Suprapubic skin (tissue), 4 donors: ENCODE measurements around the gene ABCC2. TPM values are rescaled to one million over a fixed set of nuclear protein-coding genes. Genes with fewer than 3 reads are reported as not detected.

ENCODE experiments used
- DNase-seq, 2 donors: peaks; one replicate each; pipeline ENCODE4 v3.0.0-alpha.2; 2019; ENCODE audit warnings: low spot score in 2 of 2
- H3K27ac ChIP-seq: fragments of 200-600 bp; sonication (generic); one replicate; pipeline ENCODE4 v1.5.1; 2019
- H3K27me3 ChIP-seq: fragments of 200-600 bp; sonication (generic); one replicate; pipeline ENCODE4 v1.5.1; 2019
- H3K36me3 ChIP-seq: fragments of 200-600 bp; sonication (generic); one replicate; pipeline ENCODE4 v1.5.1; 2019
- H3K4me1 ChIP-seq: fragments of 200-600 bp; sonication (generic); one replicate; pipeline ENCODE4 v1.5.1; 2019
- H3K4me3 ChIP-seq: fragments of 200-600 bp; sonication (generic); one replicate; pipeline ENCODE4 v1.5.1; 2019; ENCODE audit warnings: mild to moderate bottlenecking
- H3K9me3 ChIP-seq: fragments of 200-600 bp; sonication (generic); one replicate; pipeline ENCODE4 v1.5.1; 2019
- EP300 ChIP-seq: sonication (generic); formaldehyde crosslinking; IDR thresholded peaks from one replicate; pipeline ENCODE4 v1.6.1; 2017; ENCODE audit warnings: antibody characterized with exemption
- POLR2A ChIP-seq, 2 donors: fragments of 450-650 bp; IDR thresholded peaks; one replicate each; pipeline ENCODE4 v1.6.1; 2017; ENCODE audit warnings: antibody characterized with exemption in 2 of 2, mild to moderate bottlenecking in 2 of 2, moderate library complexity in 2 of 2
- POLR2AphosphoS5 ChIP-seq, 3 donors: sonication (generic); formaldehyde crosslinking; IDR thresholded peaks; one replicate each; pipeline ENCODE4 v1.6.1; 2017; ENCODE audit warnings: antibody characterized with exemption in 3 of 3
- WGBS: methylation state at CpG from one replicate; pipeline ENCODE4 v1.1.5; 2018; 5-methylcytosine and 5-hydroxymethylcytosine counted together
- total RNA-seq, 4 donors: library from RNA; depleted of rRNA; stranded (reverse); fragments of >200 nt; gene quantifications; one replicate each; pipeline ENCODE4 v1.1.0, GENCODE V29; 2016
- TF ChIP-seq, protein P1 (sequence below), 2 donors: fragments of 200-600 bp in 1 of 2; fragments of 450-650 bp in 1 of 2; sonication (generic) in 1 of 2; IDR thresholded peaks; one replicate each; pipeline ENCODE4 v1.5.1; 2016 to 2019; ENCODE audit warnings: antibody characterized with exemption in 2 of 2, mild to moderate bottlenecking in 1 of 2, moderate library complexity in 1 of 2

Gene ABCC2
- total RNA-seq, 4 donors from 2014 or later, result 1.4 to 4.4 (median 2.7) TPM

DNA sequence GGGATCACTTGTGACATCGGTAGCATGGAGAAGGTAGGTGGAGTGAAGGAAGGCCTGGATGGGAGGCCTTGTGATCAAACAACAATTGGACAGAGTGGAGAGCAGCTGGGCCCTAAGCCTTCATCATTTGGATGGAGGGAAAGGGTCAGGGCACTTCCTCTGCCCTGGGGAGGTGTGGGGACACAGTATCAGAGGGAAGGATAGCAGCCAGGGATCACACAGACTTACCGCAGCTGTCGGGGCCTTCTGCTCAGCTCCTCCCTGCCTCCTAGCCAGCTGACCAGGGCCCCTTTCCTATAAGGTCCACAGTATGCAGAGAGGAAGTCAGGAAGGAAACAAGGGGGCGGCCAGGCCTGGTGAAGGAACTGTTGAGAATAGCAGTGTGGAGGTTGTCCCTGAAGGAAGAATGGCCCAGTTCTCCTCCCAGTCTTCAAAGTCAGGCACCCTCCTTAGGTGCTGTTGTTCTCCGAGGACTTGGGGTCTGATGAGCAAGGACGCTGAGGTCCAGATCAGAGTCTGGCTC is 62.1 kb downstream of the ABCC2 start:
- Histone ChIP-seq H3K4me3 (no peak overlapping the region), H3K27ac (no peak overlapping the region), H3K9me3 (no peaks in the 10 kb centered on the region), H3K27me3 (no peaks in the 10 kb centered on the region), H3K4me1 (peaks cover 9% of the 10 kb centered on the region), H3K36me3 (no peaks in the 10 kb centered on the region)
- TF ChIP-seq, protein P1, sequence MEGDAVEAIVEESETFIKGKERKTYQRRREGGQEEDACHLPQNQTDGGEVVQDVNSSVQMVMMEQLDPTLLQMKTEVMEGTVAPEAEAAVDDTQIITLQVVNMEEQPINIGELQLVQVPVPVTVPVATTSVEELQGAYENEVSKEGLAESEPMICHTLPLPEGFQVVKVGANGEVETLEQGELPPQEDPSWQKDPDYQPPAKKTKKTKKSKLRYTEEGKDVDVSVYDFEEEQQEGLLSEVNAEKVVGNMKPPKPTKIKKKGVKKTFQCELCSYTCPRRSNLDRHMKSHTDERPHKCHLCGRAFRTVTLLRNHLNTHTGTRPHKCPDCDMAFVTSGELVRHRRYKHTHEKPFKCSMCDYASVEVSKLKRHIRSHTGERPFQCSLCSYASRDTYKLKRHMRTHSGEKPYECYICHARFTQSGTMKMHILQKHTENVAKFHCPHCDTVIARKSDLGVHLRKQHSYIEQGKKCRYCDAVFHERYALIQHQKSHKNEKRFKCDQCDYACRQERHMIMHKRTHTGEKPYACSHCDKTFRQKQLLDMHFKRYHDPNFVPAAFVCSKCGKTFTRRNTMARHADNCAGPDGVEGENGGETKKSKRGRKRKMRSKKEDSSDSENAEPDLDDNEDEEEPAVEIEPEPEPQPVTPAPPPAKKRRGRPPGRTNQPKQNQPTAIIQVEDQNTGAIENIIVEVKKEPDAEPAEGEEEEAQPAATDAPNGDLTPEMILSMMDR (IDR thresholded peaks at IDR 0.05), result no peak
- DNase-seq, result no peak
- WGBS, result 82% methylated on average over 6 of the region's 6 CpGs

DNA sequence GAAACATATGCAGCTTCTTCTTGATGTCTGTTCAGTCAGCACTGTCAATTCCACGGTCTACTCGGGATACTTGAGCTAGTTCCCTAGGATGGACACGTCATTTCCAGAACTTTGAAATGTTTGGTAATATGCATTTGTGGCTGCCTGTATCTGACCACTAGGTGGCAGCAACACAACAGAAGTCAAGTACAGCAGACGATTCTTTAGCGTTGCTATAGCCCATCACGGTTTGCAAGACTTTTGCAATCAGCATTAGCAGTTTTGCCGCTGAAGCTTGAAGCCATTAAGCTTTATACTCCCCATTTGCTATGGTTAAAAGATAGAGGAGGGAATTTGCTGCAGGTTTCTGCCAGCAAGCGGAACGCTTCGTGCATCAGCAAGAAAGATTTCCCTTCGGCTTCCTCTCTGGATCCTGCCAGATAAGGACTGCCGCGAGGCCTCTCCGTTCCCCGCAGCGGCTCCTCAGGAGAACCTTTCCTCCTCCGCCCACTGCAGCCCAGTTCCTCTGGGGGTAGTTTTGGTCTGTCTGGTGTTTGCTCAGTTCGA is 63.5 kb downstream of the ABCC2 start:
- 5% methylated on average over 18 of the region's 18 CpGs for WGBS

DNA sequence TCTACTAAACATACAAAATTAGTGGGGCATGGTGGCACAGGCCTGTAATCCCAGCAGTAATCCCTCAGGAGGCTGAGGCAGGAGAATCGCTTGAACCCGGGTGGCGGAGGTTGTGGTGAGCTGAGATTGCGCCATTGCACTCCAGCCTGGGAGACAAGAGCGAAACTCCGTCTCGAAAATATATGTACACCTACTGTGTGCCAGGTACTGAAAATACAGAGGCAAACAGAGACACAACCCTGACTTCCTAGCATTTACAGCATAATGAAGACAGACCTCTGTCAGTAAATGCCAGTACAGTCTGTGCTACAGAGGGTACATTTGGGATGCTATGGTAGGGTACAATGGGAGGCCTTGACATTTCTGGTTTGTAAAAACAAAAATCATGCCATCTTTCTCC is 66.6 kb downstream of the ABCC2 start:
- DNase-seq, result no peak
- H3K4me1 ChIP-seq, result peaks cover 9% of the 10 kb centered on the region
- H3K27ac ChIP-seq, result no peak overlapping the region
- 97% methylated on average over 5 of the region's 7 CpGs for WGBS
- H3K4me3 ChIP-seq, result no peak overlapping the region
- TF ChIP-seq POLR2AphosphoS5 (IDR thresholded peaks at IDR 0.05) (no peak), POLR2A (IDR thresholded peaks at IDR 0.05) (no peak), EP300 (no peak)
- TF ChIP-seq, protein P1 (IDR thresholded peaks at IDR 0.05), result no peak
- no peaks in the 10 kb centered on the region for H3K36me3 ChIP-seq
- H3K27me3 ChIP-seq, result no peaks in the 10 kb centered on the region
- H3K9me3 ChIP-seq, result no peaks in the 10 kb centered on the region

More for the DNA sequence above, 63.5 kb downstream of the ABCC2 start:
- Histone ChIP-seq H3K9me3 (no peaks in the 10 kb centered on the region), H3K4me1 (peaks cover 9% of the 10 kb centered on the region), H3K36me3 (no peaks in the 10 kb centered on the region), H3K4me3 (peak overlapping the region; percentile 35), H3K27me3 (no peaks in the 10 kb centered on the region), H3K27ac (no peak overlapping the region)
- TF ChIP-seq, protein P1 (IDR thresholded peaks at IDR 0.05), result peak; percentile 86 to 88
- TF ChIP-seq POLR2AphosphoS5 (IDR thresholded peaks at IDR 0.05) (peak in 1 of 3 donors; percentile 32), POLR2A (IDR thresholded peaks at IDR 0.05) (no peak)
- DNase-seq, result peak; percentile 85 to 86

DNA sequence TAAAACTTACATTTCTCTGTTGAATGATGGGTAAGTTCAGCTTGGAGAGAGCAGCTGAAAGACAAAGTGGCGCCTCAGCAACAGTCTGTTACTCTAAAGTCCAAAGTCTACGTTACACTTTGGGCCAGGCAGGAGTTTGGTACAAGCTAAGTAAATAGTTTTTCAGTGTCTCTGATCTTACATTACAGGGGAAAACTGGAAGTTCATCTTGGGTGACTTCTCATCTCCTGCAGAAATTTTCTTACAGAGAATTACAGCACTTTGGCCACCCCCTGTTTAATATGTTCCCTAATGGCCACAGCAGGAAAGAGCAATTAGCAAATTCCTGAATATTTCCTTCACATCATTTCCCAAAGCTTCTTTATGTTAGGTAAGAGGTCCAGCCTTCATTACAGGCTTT is 67.1 kb downstream of the ABCC2 start:
- TF ChIP-seq EP300, result no peak
- TF ChIP-seq POLR2AphosphoS5 (IDR thresholded peaks at IDR 0.05), result no peak
- no peak for TF ChIP-seq POLR2A (IDR thresholded peaks at IDR 0.05)
- TF ChIP-seq, protein P1 (IDR thresholded peaks at IDR 0.05), result no peak
- 98% methylated on average over 2 of the region's 2 CpGs for WGBS
- H3K27ac ChIP-seq, result no peak overlapping the region
- H3K4me3 ChIP-seq, result no peak overlapping the region
- H3K9me3 ChIP-seq, result no peaks in the 10 kb centered on the region
- DNase-seq, result no peak
- H3K4me1 ChIP-seq, result peaks cover 9% of the 10 kb centered on the region
- no peaks in the 10 kb centered on the region for H3K36me3 ChIP-seq
- H3K27me3 ChIP-seq, result no peaks in the 10 kb centered on the region

DNA sequence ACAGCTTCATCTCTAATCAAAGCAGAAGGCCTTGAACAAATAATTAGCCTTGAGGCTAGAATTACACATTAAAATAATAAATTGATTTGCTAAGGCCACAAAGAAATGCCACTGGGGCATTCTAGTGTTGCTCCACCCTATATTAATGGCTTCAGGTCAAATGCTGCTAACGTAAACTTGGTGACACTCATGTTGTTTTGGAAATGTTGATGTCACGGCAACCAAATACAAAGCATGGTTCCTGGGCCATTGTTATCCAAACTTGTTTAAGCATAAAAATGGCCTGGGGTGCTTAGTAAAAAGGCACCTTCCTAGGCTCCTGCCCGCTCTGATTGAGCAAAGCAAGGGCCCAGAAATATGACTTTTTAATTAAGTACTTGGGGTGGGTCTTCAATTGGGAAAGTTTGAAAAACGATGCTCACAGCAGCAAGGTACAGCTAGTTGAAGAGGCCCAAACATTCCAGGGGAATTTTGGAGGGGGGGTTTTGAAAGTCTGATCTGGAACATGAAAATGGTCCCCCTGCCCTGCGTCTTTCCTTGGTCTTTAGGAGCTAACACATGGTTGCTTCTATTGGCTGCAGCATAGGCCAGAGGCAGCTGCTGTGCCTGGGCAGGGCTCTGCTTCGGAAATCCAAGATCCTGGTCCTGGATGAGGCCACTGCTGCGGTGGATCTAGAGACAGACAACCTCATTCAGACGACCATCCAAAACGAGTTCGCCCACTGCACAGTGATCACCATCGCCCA is 67.8 kb downstream of the ABCC2 start:
- Histone ChIP-seq H3K36me3 (no peaks in the 10 kb centered on the region), H3K9me3 (no peaks in the 10 kb centered on the region), H3K27me3 (no peaks in the 10 kb centered on the region), H3K27ac (no peak overlapping the region), H3K4me3 (no peak overlapping the region), H3K4me1 (peaks cover 9% of the 10 kb centered on the region)
- TF ChIP-seq POLR2AphosphoS5 (IDR thresholded peaks at IDR 0.05) (no peak), POLR2A (IDR thresholded peaks at IDR 0.05) (no peak), EP300 (no peak)
- TF ChIP-seq, protein P1 (IDR thresholded peaks at IDR 0.05), result no peak
- no peak for DNase-seq
- WGBS, result 64% methylated on average over 11 of the region's 11 CpGs
